Measurements from ENCODE around the gene LRP8.

DNA sequence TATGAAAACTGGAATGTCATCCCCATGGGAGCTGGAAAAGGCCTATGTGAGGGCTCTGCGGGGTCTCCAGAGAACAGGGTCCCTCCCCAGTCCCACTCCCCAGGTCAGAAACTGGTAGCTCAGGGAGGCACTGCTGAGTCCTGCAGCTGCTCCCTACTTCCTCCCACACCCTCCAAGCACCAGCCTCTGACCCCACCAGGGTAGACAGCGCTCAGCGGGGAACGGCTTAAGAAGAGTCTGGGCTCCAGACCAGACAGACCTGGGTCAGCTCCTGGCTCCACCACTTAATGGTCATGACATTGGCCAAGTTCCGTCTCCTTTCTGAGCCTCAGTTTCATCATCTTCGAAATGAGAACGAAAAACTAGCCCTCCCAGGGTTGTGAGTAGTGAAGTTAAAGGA is 7.2 kb downstream of the LRP8 start:
- no peak for TF ChIP-seq POLR2A (IDR thresholded peaks at IDR 0.05)
- TF ChIP-seq, protein P1, sequence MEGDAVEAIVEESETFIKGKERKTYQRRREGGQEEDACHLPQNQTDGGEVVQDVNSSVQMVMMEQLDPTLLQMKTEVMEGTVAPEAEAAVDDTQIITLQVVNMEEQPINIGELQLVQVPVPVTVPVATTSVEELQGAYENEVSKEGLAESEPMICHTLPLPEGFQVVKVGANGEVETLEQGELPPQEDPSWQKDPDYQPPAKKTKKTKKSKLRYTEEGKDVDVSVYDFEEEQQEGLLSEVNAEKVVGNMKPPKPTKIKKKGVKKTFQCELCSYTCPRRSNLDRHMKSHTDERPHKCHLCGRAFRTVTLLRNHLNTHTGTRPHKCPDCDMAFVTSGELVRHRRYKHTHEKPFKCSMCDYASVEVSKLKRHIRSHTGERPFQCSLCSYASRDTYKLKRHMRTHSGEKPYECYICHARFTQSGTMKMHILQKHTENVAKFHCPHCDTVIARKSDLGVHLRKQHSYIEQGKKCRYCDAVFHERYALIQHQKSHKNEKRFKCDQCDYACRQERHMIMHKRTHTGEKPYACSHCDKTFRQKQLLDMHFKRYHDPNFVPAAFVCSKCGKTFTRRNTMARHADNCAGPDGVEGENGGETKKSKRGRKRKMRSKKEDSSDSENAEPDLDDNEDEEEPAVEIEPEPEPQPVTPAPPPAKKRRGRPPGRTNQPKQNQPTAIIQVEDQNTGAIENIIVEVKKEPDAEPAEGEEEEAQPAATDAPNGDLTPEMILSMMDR (IDR thresholded peaks at IDR 0.05), result no peak
